HT1080 (cell line): ENCODE measurements around the gene FCGR2B. TPM values are rescaled to one million over a fixed set of nuclear protein-coding genes. Genes with fewer than 3 reads are reported as not detected.

Experiments
- small RNA-seq: library from RNA; depleted of rRNA; stranded (forward); fragments of <200 nt; gene quantifications from one replicate; pipeline ENCODE3, GENCODE V24; 2014
- total RNA-seq: library from RNA; depleted of rRNA; stranded (reverse); fragments of >200 nt; shearing (Covaris generic); gene quantifications from 2 replicates; pipeline ENCODE4 v1.2.3, GENCODE V29; 2014; rRNA removed

Gene FCGR2B
- total RNA-seq, 1 experiment from 2014 or later, result 0.13 TPM

Small RNAs within 50 kb of the gene (small RNA-seq; reads per million reads assigned to genes)
- gene RF00019, result not detected

Other genes starting within 250 kb of the FCGR2B start
- 0.16 TPM in 1 of 2 replicates, not detected in the other for gene FCGR2A, start 157.7 kb upstream of the FCGR2B start, total RNA-seq
- gene HSPA6, start 138.6 kb upstream of the FCGR2B start, total RNA-seq, result 1.5 and 1.9 TPM in 2 replicates
- gene FCGR3A, start 113.3 kb upstream of the FCGR2B start, total RNA-seq, result not detected in 2 replicates
- gene FCGR3B, start 32.0 kb upstream of the FCGR2B start, total RNA-seq, result not detected in 2 replicates
- 0.84 and 1.5 TPM in 2 replicates for gene FCRLA, start 44.1 kb downstream of the FCGR2B start, total RNA-seq
- 15.4 and 17.0 TPM in 2 replicates for gene FCRLB, start 58.4 kb downstream of the FCGR2B start, total RNA-seq
- 50.0 and 61.1 TPM in 2 replicates for gene DUSP12, start 86.6 kb downstream of the FCGR2B start, total RNA-seq
- 16.4 and 20.5 TPM in 2 replicates for gene ATF6, start 103.2 kb downstream of the FCGR2B start, total RNA-seq